Pancreas (tissue), 10 donors: Measurements from ENCODE around the gene TSGA10IP. TPM values are rescaled to one million over a fixed set of nuclear protein-coding genes. Genes with fewer than 3 reads are reported as not detected.

Experiments
- ATAC-seq, 4 donors: fragments of 200-7000 bp; cut with Tn5 transposase; one replicate each; pipeline versions ENCODE4 v1.8.0 to v1.9.1; 2020; ENCODE audit warnings: mild to moderate bottlenecking in 4 of 4, moderate library complexity in 4 of 4
- DNase-seq, 6 donors: peaks; one replicate each; pipeline ENCODE4 v3.0.0-alpha.2; 2020
- FAIRE-seq: peaks from 2 replicates; lab custom pipeline; 2012; peaks lifted over from hg19 to GRCh38; lab: Jason Lieb, UNC
- H3K27ac ChIP-seq, 4 donors: fragments of 200-600 bp; sonication (generic); 1 replicate in 3 of 4; 2 replicates in 1 of 4; pipeline versions ENCODE4 v1.5.0 to v1.8.0; 2020
- H3K27me3 ChIP-seq, 4 donors: fragments of 200-600 bp; one replicate each; pipeline ENCODE4 v1.8.0; 2021
- H3K36me3 ChIP-seq, 3 donors: fragments of 200-600 bp; sonication (generic) in 1 of 3; one replicate each; pipeline versions ENCODE4 v1.5.0 to v1.8.0; 2020 to 2021
- H3K4me1 ChIP-seq, 3 donors: fragments of 200-600 bp; one replicate each; pipeline ENCODE4 v1.8.0; 2021
- H3K4me3 ChIP-seq, 4 donors: fragments of 200-600 bp; sonication (generic) in 2 of 4; one replicate each; pipeline versions ENCODE4 v1.5.0 to v1.8.0; 2020 to 2021
- H3K9me3 ChIP-seq, 4 donors: fragments of 200-600 bp; one replicate each; pipeline ENCODE4 v1.8.0; 2021
- WGBS, 2 donors: extraction: QIAGEN DNeasy Blood & Tissue Kit; methylation state at CpG; one replicate each; pipeline ENCODE4 v1.1.7; 2013; 5-methylcytosine and 5-hydroxymethylcytosine counted together
- intact Hi-C, 3 donors: fragments of 100-400 bp; cut with DNase I; formaldehyde crosslinking; loops; one replicate each; pipeline versions ENCODE4 v1.11.1 to v1.14.2; 2022
- polyA plus RNA-seq, 2 donors: library from polyadenylated mRNA; stranded (reverse); fragments of 200-250 nt; gene quantifications; one replicate each; pipeline ENCODE4 v1.2.3, GENCODE V29; 2013
- total RNA-seq, 6 donors: library from RNA; stranded (reverse); fragmentation: NEBNext Ultra II Directional in 4 of 6; extraction: Animal tissue kit (Norgen Biotek cat#: 25700) in 4 of 6; gene quantifications; one replicate each; pipeline versions ENCODE4 v1.2.1 to v1.2.4, GENCODE V29; 2021 to 2023
- TF ChIP-seq, protein P1 (sequence below), 4 donors: fragments of 200-600 bp; sonication (generic) in 3 of 4; IDR thresholded peaks; one replicate each; pipeline versions ENCODE4 v1.5.0 to v1.8.0; 2021; ENCODE audit warnings: antibody characterized with exemption in 4 of 4
- donor health status: healthy with polysubstance abuse.
- donor health status: DM: no; HTN: no; CAD: no; lungs with moderate emphysema.
- donor health status: DM: no; HTN: no; CAD: no.
- donor health status: control.
- donor health status: control.
- donor health status: Bipolar disorder and iron deficiency.
- donor health status: DM: yes; HTN: yes; CAD: no.
- donor health status: DM: no; HTN: no; CAD: no.
- donor health status: DM: no; HTN: no; CAD: no.
- donor health status: DM: yes; HTN: yes; CAD: no.

Gene TSGA10IP
- total and polyA plus RNA-seq, 8 donors = 0.19 TPM; not detected in 7

DNA sequence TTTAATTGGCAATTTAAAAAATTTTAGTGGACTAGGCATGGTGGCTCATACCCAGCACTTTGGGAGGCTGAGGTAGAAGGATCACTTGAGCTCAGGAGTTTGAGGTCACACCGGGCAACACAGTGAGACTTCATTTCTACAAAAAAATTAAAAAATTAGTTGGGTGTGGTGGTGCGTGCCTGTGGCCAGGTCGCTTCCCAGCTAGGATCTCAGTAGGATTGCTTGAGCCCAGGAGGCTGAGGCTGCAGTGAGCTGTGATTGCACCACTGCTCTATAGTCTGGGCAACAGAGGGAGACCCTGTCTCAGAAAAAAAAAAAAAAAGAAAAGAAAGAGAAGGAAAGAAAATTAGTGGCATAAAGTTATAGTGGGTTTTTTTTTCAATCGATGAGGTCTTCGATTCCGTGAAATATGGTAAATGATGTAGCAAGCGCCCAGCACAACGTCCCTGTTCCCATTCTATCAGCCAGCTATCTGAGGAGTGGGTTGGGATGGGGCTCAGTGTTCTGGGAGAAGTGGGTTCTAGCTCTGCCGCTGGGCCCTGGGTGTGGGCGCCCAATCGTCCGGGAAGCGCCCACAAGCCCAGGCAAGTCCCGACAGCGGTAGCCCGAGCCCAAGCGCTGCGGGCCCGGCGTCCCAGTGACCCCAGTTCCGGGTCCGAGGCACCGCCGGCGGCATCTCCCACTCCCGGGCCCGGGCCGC, 46.5 kb upstream of the TSGA10IP start:
- Histone ChIP-seq H3K27ac (no peak overlapping the region), H3K4me1 (peaks cover 0 to 8% (median 7%) of the 10 kb centered on the region in 3 donors), H3K9me3 (no peaks in the 10 kb centered on the region), H3K4me3 (peak overlapping the region in 3 of 4 donors; percentile 20 to 53 (median 46)), H3K27me3 (no peaks in the 10 kb centered on the region), H3K36me3 (no peaks in the 10 kb centered on the region)
- DNase-seq (no peak), ATAC-seq (no peak), FAIRE-seq (no peak)
- 31 to 32% methylated on average over 26 to 28 of the region's 28 CpGs for WGBS, 2 donors
- TF ChIP-seq, protein P1, sequence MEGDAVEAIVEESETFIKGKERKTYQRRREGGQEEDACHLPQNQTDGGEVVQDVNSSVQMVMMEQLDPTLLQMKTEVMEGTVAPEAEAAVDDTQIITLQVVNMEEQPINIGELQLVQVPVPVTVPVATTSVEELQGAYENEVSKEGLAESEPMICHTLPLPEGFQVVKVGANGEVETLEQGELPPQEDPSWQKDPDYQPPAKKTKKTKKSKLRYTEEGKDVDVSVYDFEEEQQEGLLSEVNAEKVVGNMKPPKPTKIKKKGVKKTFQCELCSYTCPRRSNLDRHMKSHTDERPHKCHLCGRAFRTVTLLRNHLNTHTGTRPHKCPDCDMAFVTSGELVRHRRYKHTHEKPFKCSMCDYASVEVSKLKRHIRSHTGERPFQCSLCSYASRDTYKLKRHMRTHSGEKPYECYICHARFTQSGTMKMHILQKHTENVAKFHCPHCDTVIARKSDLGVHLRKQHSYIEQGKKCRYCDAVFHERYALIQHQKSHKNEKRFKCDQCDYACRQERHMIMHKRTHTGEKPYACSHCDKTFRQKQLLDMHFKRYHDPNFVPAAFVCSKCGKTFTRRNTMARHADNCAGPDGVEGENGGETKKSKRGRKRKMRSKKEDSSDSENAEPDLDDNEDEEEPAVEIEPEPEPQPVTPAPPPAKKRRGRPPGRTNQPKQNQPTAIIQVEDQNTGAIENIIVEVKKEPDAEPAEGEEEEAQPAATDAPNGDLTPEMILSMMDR (IDR thresholded peaks at IDR 0.05) = no peak
- intact Hi-C loops = no loop called here

DNA sequence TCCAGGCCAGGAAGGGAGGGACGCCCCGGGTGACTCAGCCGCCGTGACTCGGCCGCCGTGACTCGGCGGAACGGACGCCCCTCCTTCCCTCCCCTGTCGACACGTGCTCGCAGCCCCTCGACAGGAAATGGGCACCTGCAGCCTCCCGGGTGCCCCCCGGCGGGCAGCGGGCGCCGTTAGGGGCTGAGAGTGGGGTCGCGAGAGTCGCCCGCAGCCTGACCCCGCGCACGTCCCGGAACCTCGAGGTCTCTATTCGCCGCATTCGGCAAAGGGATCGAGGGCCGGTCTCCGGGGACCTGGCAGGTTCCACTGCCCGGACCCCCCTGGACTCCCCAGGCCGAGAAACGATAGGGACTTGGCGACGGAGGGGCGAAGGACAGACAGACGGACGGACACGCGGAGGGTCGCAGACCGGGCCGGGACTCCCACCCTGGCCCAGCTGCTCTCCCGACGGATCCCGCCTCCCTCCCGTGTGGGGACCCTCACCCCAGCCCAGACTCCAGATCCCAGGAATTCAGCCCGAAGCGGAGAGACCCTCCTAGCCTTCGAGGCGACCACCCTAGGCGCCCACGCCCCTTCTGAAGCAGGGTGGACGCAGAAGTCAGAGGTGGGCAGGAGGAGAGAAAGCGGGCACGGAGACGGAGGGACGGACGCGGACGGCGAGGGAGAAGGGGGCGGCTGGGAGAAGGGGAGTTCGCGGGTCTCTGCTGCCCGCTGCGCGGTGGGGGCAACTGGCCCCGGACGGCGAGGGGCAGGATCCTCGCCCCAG, 45.7 kb upstream of the TSGA10IP start:
- DNase-seq (peak in 3 of 6 donors; percentile 61 to 78 (median 74)), ATAC-seq (peak; percentile 25 to 58 (median 35)), FAIRE-seq (no peak)
- H3K27me3 ChIP-seq = no peaks in the 10 kb centered on the region
- intact Hi-C loops = no loop called here
- WGBS, 2 donors = 4 to 6% methylated on average over 52 to 78 of the region's 78 CpGs
- H3K9me3 ChIP-seq = no peaks in the 10 kb centered on the region
- H3K4me3 ChIP-seq = peak overlapping the region; percentile 20 to 53 (median 34)
- H3K4me1 ChIP-seq = peaks cover 0 to 8% (median 7%) of the 10 kb centered on the region in 3 donors
- H3K36me3 ChIP-seq = no peaks in the 10 kb centered on the region
- TF ChIP-seq, protein P1 (IDR thresholded peaks at IDR 0.05) = no peak
- H3K27ac ChIP-seq = peak overlapping the region in 1 of 4 donors; percentile 34

DNA sequence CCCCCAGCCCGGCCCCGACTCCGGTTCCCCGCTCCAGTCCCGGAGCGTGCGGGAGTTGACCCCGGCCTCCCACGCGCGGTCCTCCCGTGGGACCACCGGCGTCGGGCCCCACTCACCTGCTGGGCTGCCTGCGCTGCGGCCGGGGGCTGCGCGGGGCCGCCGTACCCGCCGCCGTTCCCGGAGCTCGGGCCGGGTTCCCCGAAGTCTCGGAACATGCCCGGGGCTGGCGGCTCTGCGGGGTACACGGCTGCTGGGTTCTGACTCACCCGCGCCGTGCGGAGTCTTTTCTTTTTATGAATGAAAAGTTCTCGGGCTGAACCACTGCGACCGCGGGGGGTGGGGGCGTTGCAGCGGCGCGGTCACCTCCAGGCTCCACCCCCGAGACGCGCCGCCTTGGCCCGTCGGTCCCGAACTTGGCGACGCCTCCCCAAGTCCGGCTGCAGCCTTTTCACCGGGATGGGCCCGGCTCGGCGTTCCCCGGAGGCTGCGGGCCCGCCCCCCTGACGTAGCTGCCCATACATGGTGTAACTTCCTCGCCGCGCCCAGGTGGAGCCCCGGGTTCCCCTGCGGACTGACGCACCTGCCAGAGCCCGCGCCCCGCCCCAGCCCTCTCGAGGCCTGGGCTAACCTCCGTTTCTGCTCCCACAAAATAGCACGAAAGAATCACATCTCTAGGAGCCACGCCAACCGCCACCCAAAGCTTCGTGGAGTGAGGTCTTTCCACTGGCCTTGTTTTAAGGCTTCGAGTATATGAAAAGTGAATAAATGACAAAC, 45.0 kb upstream of the TSGA10IP start, which contains the start of gene FOSL1:
Gene FOSL1 (minus strand): TSS at position 264 of the 774 bp plus-strand sequence. CDS start 49 bp downstream, at position 215.
- 2% methylated on average over 61 to 80 of the region's 80 CpGs for WGBS, 2 donors
- H3K4me3 ChIP-seq = peak within 1 kb of the TSS; percentile 20 to 53 (median 34)
- peak within 1 kb of the TSS in 2 of 4 donors; percentile 13 to 34 for H3K27ac ChIP-seq
- TF ChIP-seq, protein P1 (IDR thresholded peaks at IDR 0.05) = no peak
- H3K9me3 ChIP-seq = no peaks in the 10 kb centered on the region
- DNase-seq = peak; percentile 81 to 94 (median 89)
- intact Hi-C loops = no loop called here
- ATAC-seq = peak; percentile 89 to 96 (median 92)
- no peak for FAIRE-seq
- no peaks in the 10 kb centered on the region for H3K36me3 ChIP-seq
- no peaks in the 10 kb centered on the region for H3K27me3 ChIP-seq
- peaks cover 0 to 8% (median 7%) of the 10 kb centered on the region in 3 donors for H3K4me1 ChIP-seq

DNA sequence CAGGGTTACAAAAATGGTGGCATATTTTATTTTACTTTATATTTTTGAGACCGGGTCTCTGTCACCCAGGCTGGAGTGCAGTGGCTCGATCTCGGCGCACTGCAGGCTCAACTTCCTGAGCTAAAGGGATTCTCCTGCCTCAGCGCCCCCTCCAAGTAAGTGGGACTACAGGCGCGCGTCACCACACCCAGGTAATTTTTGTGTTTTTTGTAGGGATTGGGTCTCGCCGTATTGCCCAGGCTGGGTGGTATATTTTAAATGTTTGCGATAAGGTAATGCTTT, 44.4 kb upstream of the TSGA10IP start:
- DNase-seq (no peak), ATAC-seq (no peak), FAIRE-seq (no peak)
- Histone ChIP-seq H3K27me3 (no peaks in the 10 kb centered on the region), H3K4me1 (peaks cover 0 to 8% (median 7%) of the 10 kb centered on the region in 3 donors), H3K9me3 (no peaks in the 10 kb centered on the region), H3K4me3 (peak overlapping the region in 2 of 4 donors; percentile 46 to 53), H3K27ac (no peak overlapping the region), H3K36me3 (no peaks in the 10 kb centered on the region)
- WGBS, 2 donors = 73% methylated on average over 11 of the region's 11 CpGs
- TF ChIP-seq, protein P1 (IDR thresholded peaks at IDR 0.05) = no peak
- intact Hi-C loops = no loop called here
